ENCODE results near the gene FHIT. TPM values are rescaled to one million over a fixed set of nuclear protein-coding genes. Genes with fewer than 3 reads are reported as not detected.

The FHIT gene
- polyA plus RNA-seq, 1 of the 3 experiments (the other 2 are of a cell fraction) = 0.41 TPM

DNA sequence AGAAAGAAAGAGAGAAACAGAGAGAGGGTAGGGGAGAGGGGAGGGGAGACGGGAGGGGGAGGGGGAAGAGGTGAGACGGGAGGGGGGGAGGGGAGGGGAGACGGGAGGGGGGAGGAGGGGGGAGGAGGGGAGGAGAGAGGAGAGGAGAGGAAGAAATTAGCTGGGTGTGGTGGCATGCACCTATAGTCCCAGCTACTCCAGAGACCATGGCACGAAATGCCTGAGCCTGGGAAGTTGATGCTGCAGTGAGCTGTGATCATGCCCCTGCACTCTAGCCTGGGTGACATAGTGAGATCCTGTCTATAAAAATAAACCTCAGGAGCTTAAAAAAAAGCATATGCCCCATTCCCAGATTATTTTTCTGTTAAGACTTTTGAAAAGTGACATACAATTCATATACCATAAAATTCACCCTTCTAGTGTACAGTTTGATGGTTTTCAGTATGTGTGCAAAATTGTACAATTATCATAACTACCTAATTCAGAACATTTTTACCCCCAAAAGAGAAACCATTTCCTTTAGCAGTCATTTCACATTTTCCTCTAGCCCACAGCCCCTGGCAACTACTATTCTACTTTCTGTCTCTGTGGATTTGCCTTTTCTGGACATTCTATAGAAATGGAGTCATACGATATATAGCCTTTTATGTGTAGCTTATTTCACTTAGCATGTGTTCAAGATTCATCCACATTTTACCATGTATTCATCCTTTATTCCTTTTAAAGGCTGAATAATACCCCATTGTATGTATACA lies 699.6 kb downstream of the FHIT start:
- TF ChIP-seq, protein P1, sequence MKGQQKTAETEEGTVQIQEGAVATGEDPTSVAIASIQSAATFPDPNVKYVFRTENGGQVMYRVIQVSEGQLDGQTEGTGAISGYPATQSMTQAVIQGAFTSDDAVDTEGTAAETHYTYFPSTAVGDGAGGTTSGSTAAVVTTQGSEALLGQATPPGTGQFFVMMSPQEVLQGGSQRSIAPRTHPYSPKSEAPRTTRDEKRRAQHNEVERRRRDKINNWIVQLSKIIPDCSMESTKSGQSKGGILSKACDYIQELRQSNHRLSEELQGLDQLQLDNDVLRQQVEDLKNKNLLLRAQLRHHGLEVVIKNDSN (IDR thresholded peaks at IDR 0.05; ENCODE audit: borderline replicate concordance, low read depth) = no peak
- no peak for TF ChIP-seq EZH2phosphoT487 (IDR thresholded peaks at IDR 0.05; ENCODE audit: borderline replicate concordance, low read depth)
- TF ChIP-seq TEAD4 (IDR thresholded peaks at IDR 0.05; ENCODE audit: borderline replicate concordance, insufficient read depth) = no peak
- no peak for TF ChIP-seq ELF1 (IDR thresholded peaks at IDR 0.05)
- no peak for TF ChIP-seq YY1 (IDR thresholded peaks at IDR 0.05; ENCODE audit: low read depth)
- TF ChIP-seq CHD2 (IDR thresholded peaks at IDR 0.05; ENCODE audit: low read length, partially characterized antibody) = no peak
- TF ChIP-seq EP300 (IDR thresholded peaks at IDR 0.05; ENCODE audit: borderline replicate concordance in 1 of 2, low read depth in 1 of 2, low read length in 1 of 2) = no peak
- TF ChIP-seq, protein P2, sequence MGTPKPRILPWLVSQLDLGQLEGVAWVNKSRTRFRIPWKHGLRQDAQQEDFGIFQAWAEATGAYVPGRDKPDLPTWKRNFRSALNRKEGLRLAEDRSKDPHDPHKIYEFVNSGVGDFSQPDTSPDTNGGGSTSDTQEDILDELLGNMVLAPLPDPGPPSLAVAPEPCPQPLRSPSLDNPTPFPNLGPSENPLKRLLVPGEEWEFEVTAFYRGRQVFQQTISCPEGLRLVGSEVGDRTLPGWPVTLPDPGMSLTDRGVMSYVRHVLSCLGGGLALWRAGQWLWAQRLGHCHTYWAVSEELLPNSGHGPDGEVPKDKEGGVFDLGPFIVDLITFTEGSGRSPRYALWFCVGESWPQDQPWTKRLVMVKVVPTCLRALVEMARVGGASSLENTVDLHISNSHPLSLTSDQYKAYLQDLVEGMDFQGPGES (IDR thresholded peaks at IDR 0.05; ENCODE audit: low read depth, low read length) = no peak
- no peak for TF ChIP-seq FOXM1 (IDR thresholded peaks at IDR 0.05; ENCODE audit: low read depth)
- no peak for TF ChIP-seq RFX5 (IDR thresholded peaks at IDR 0.05; ENCODE audit: low read length)
- no peak for TF ChIP-seq MEF2A (IDR thresholded peaks at IDR 0.05; ENCODE audit: borderline replicate concordance, low read depth)
- TF ChIP-seq TCF12 (IDR thresholded peaks at IDR 0.05) = no peak
- TF ChIP-seq NFIC (IDR thresholded peaks at IDR 0.05; ENCODE audit: borderline replicate concordance) = no peak
- no peak for TF ChIP-seq NRF1 (IDR thresholded peaks at IDR 0.05; ENCODE audit: low read depth, low read length)
- no peak for TF ChIP-seq RAD21 (IDR thresholded peaks at IDR 0.05; ENCODE audit: low read length)
- no peak for TF ChIP-seq ZBTB33 (IDR thresholded peaks at IDR 0.05; ENCODE audit: borderline replicate concordance, low read depth)
- Histone ChIP-seq H2AFZ (ENCODE audit: low read depth) (no peak overlapping the region), H3K4me3 (ENCODE audit: low read depth in 2 of 2, low read length in 1 of 2) (no peak overlapping the region), H4K20me1 (ENCODE audit: insufficient read depth) (no peaks in the 10 kb centered on the region), H3F3A (replicated peaks; ENCODE audit: insufficient read depth) (no peaks in the 10 kb centered on the region), H3K9me2 (no peaks in the 10 kb centered on the region), H3K4me2 (no peak overlapping the region), H3K36me3 (replicated peaks in 1 of 2; ENCODE audit: control insufficient read depth in 1 of 2, insufficient read depth in 2 of 2, low read length in 1 of 2) (no peaks in the 10 kb centered on the region), H3K9ac (no peak overlapping the region), H3K27me3 (ENCODE audit: insufficient read depth) (no peaks in the 10 kb centered on the region), H3K79me2 (ENCODE audit: insufficient read depth) (no peaks in the 10 kb centered on the region), H3K9me3 (no peaks in the 10 kb centered on the region), H3K4me1 (ENCODE audit: control insufficient read depth in 1 of 2, insufficient read depth in 2 of 2, low read depth in 1 of 2, low read length in 1 of 2) (peaks cover 0 to 2% of the 10 kb centered on the region in 2 experiments; a peak in 1 of 4 replicates), H3K27ac (ENCODE audit: low read depth in 2 of 2, low read length in 1 of 2) (no peak overlapping the region)
- POLR2A ChIA-PET = no interaction called here
- WGBS (ENCODE audit: low lambda C conversion rate) = 21% methylated on average over 4 of the region's 5 CpGs
- DNase-seq = no peak
- CTCF ChIA-PET = no interaction called here
